ENCODE data around the gene POLR3E. TPM values are rescaled to one million over a fixed set of nuclear protein-coding genes. Genes with fewer than 3 reads are reported as not detected.

The POLR3E gene
- total RNA-seq, 1 donor from 2014 or later = 26.7 TPM

DNA sequence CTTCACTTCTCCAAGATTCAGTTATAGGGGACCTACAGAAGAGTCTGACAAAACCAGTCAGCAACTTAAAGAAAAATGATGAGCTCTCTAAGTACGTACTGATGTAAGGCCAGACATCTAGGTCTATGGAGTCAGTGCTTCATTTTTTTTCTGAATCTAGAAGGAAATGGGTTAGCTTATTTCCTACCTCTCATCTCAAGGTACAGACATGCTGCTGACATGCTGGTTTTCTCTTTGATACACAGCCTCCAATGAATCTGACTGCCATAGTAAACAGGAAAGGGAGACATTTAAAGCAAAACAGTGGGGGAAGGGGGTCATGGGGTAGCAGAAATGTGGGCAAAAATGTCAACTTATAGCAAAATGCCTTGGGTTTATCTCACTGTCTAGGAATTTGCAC is 60.8 kb downstream of the POLR3E start:
- Mint-ChIP-seq H3K27me3 (ENCODE audit: low read depth) (no peaks in the 10 kb centered on the region), H3K4me1 (ENCODE audit: low read depth) (peaks cover 46% of the 10 kb centered on the region), H3K9me3 (ENCODE audit: low read depth) (no peaks in the 10 kb centered on the region), H3K36me3 (ENCODE audit: low read depth) (peaks cover 9% of the 10 kb centered on the region), H3K27ac (ENCODE audit: unreplicated experiment) (peak overlapping the region; percentile 85), H3K4me3 (ENCODE audit: unreplicated experiment) (no peak overlapping the region)
- DNase-seq (ENCODE audit: low spot score) = no peak
- TF ChIP-seq, protein P1, sequence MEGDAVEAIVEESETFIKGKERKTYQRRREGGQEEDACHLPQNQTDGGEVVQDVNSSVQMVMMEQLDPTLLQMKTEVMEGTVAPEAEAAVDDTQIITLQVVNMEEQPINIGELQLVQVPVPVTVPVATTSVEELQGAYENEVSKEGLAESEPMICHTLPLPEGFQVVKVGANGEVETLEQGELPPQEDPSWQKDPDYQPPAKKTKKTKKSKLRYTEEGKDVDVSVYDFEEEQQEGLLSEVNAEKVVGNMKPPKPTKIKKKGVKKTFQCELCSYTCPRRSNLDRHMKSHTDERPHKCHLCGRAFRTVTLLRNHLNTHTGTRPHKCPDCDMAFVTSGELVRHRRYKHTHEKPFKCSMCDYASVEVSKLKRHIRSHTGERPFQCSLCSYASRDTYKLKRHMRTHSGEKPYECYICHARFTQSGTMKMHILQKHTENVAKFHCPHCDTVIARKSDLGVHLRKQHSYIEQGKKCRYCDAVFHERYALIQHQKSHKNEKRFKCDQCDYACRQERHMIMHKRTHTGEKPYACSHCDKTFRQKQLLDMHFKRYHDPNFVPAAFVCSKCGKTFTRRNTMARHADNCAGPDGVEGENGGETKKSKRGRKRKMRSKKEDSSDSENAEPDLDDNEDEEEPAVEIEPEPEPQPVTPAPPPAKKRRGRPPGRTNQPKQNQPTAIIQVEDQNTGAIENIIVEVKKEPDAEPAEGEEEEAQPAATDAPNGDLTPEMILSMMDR (IDR thresholded peaks at IDR 0.05) = no peak

DNA sequence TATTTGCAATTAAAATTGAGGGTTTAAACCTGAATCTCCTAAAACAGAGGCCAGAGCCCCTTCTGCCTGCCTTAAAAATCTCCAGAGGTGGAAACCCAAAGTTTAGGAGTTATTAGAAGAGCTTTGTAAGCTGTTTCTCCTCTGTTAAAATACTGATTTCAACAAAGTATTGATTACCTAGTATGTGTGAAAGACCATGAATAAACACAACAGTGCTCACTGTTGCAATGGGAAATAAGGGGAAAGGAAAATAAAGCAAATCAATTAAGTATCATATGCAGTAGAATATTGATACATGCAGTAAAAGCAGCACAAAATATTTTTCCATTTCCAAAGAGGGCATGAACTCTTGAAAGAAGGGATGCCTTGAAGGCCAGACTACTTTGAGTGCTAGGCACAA is 62.5 kb downstream of the POLR3E start:
- TF ChIP-seq, protein P1 (IDR thresholded peaks at IDR 0.05) = no peak
- H3K27me3 Mint-ChIP-seq (ENCODE audit: low read depth) = no peaks in the 10 kb centered on the region
- H3K4me1 Mint-ChIP-seq (ENCODE audit: low read depth) = peaks cover 41% of the 10 kb centered on the region

DNA sequence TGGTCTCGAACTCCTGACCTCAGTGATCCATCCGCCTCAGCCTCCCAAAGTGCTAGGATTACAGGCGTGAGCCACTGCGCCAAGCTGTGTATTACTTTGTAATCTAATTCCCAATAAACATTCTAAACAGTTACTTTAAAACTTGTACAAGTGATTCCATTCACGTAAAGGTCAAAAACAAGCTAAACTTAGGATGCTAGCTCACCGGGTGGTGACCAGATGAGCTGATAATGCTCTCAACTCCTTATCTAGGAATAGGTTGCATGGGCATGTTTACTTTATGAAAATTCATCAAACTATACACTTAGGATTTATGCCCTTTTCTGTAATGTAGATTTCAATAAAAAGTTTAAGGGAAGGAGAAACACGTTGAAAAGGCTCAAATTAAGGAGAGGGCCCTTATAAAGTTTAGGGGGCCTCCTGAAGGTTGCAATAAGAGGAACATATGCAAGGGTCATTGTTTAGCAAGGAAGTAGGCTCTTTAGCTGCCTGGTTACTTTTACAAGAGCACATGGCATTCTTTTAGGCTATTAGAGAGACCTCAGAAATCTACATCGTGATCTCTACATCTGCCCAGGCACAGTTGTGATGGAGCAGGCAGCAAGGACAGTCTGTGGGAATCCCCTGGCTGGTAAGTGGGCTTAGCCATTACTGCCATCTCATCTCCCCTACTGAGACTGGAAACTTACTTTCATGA is 63.9 kb downstream of the POLR3E start:
- TF ChIP-seq, protein P1 (IDR thresholded peaks at IDR 0.05) = no peak
- Mint-ChIP-seq H3K4me3 (ENCODE audit: unreplicated experiment) (no peak overlapping the region), H3K27me3 (ENCODE audit: low read depth) (no peaks in the 10 kb centered on the region), H3K36me3 (ENCODE audit: low read depth) (peaks cover 19% of the 10 kb centered on the region), H3K4me1 (ENCODE audit: low read depth) (peaks cover 47% of the 10 kb centered on the region), H3K27ac (ENCODE audit: unreplicated experiment) (peak overlapping the region; percentile 8), H3K9me3 (ENCODE audit: low read depth) (peaks cover under 1% of the 10 kb centered on the region)
- DNase-seq (ENCODE audit: low spot score) = no peak

More for the DNA sequence above, 62.5 kb downstream of the POLR3E start:
- no peak overlapping the region for H3K27ac Mint-ChIP-seq (ENCODE audit: unreplicated experiment)
- peaks cover 17% of the 10 kb centered on the region for H3K36me3 Mint-ChIP-seq (ENCODE audit: low read depth)
- no peaks in the 10 kb centered on the region for H3K9me3 Mint-ChIP-seq (ENCODE audit: low read depth)
- H3K4me3 Mint-ChIP-seq (ENCODE audit: unreplicated experiment) = no peak overlapping the region
- DNase-seq (ENCODE audit: low spot score) = no peak

DNA sequence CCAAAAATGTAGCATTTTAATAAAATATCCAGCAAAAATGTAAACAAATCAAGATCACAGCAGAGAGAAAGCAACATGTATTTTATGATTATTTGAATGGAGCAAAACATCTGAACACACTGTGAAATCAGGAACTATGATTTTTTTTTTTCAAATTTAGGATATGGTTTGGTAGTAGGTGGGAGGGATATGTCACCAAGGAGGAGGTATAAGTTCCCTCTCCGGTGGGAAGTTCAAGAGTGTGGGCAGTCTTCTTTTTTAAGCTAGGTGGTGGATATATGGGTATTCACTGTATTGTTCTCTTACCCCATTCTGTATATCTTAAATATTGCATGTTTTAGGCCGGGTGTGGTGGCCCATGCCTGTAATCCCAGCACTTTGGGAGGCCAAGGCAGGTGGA is 67.0 kb downstream of the POLR3E start:
- Mint-ChIP-seq H3K36me3 (ENCODE audit: low read depth) (peaks cover 22% of the 10 kb centered on the region), H3K9me3 (ENCODE audit: low read depth) (peaks cover 2% of the 10 kb centered on the region), H3K4me1 (ENCODE audit: low read depth) (peaks cover 54% of the 10 kb centered on the region), H3K27ac (ENCODE audit: unreplicated experiment) (no peak overlapping the region), H3K4me3 (ENCODE audit: unreplicated experiment) (no peak overlapping the region), H3K27me3 (ENCODE audit: low read depth) (no peaks in the 10 kb centered on the region)
- TF ChIP-seq, protein P1 (IDR thresholded peaks at IDR 0.05) = no peak
- no peak for DNase-seq (ENCODE audit: low spot score)

DNA sequence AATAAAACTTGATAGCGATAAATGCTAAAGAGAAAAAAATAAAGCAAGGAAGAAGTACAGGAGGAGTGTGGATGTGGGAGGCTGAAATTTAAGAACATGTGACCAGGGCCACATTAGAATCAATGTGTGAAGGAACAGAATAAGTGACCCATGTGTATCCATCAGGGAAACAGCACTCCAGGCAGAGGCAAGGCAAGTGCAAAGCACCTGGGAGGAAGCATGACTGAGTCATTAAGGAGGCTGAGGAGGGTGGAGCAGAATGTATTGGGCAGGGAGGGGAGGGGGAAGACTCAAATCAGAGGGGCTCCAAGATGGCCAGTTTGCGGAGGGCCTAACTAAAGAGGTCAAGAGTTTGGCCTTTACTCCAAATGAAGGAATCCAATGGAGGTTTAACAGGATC is 69.2 kb downstream of the POLR3E start:
- Mint-ChIP-seq H3K9me3 (ENCODE audit: low read depth) (peaks cover 2% of the 10 kb centered on the region), H3K36me3 (ENCODE audit: low read depth) (peaks cover 18% of the 10 kb centered on the region), H3K4me1 (ENCODE audit: low read depth) (peaks cover 66% of the 10 kb centered on the region), H3K27me3 (ENCODE audit: low read depth) (no peaks in the 10 kb centered on the region), H3K4me3 (ENCODE audit: unreplicated experiment) (no peak overlapping the region), H3K27ac (ENCODE audit: unreplicated experiment) (peak overlapping the region; percentile 83)
- TF ChIP-seq, protein P1 (IDR thresholded peaks at IDR 0.05) = no peak
- no peak for DNase-seq (ENCODE audit: low spot score)

Data from chondrocyte (in vitro differentiated cells).